ENCODE data around the gene REXO4. TPM values are rescaled to one million over a fixed set of nuclear protein-coding genes. Genes with fewer than 3 reads are reported as not detected.

Gene REXO4
- total and polyA plus RNA-seq, 2 donors (not counting 3 experiments of a cell fraction or from before 2014, with no cell fraction given): 19.5 to 29.5 TPM

DNA sequence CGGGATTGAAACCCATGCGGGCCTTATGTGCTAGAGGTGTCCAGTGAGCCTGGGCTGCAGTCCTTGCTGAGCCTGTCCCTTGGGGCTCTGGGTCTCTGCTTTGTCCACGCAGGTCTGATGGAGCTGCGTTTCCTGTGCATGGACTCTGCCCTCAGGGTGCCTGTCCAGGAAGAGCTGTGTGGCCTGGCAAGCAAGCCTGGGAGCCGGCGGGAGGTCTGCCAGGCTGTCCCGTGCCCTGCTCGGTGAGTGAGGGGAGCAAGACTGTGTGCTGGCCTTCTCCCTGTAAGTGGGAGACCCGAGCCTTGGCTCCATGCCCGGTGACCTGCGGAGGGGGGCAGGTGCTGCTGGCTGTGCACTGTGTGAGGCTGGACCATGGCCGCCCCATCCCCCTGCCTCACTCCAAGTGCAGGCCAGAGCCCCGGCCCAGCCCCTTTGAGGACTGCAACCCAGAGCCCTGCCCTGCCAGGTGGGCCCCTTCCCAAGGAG, 30.7 kb upstream of the REXO4 start:
- Histone ChIP-seq H3K4me1 (ENCODE audit: control insufficient read depth, extremely low read depth, insufficient read depth, low read length) (no peaks in the 10 kb centered on the region), H3K4me2 (ENCODE audit: insufficient read depth, low read length) (no peak overlapping the region), H2AFZ (ENCODE audit: low read depth, low read length) (no peak overlapping the region), H3K9me3 (replicated peaks; ENCODE audit: control insufficient read depth, insufficient read depth, low read length) (no peaks in the 10 kb centered on the region), H3K36me3 (ENCODE audit: control insufficient read depth in 2 of 2, extremely low read depth in 1 of 2, insufficient read depth in 2 of 2, low read length in 2 of 2) (no peaks in the 10 kb centered on the region), H3K4me3 (replicated peaks in 1 of 3; ENCODE audit: insufficient read depth in 1 of 3, low read depth in 1 of 3, low read length in 3 of 3) (no peak overlapping the region), H3K9me1 (replicated peaks; ENCODE audit: control insufficient read depth, extremely low read depth, insufficient read depth, low read length) (no peaks in the 10 kb centered on the region), H3K27ac (ENCODE audit: insufficient read depth, low read depth, low read length) (no peak overlapping the region), H3K79me2 (ENCODE audit: control insufficient read depth, insufficient read depth, low read length) (no peaks in the 10 kb centered on the region), H3K27me3 (ENCODE audit: control insufficient read depth in 2 of 2, insufficient read depth in 2 of 2, low read length in 2 of 2) (no peaks in the 10 kb centered on the region), H3K9ac (replicated peaks; ENCODE audit: extremely low read depth, insufficient read depth, low read length) (no peak overlapping the region), H4K20me1 (replicated peaks; ENCODE audit: control insufficient read depth, extremely low read depth, insufficient read depth, low read length) (no peaks in the 10 kb centered on the region)
- intact Hi-C loops (cut with micrococcal nuclease) (no loop called here), dilution Hi-C loops (cut with MboI; ENCODE audit: extremely low pct_ligation_motif_present, low sequenced_read_pairs) (no loop called here)
- DNase-seq (ENCODE audit: low read depth, low spot score) (no peak), FAIRE-seq (no peak)
- TF ChIP-seq POLR2AphosphoS5 (IDR thresholded peaks at IDR 0.05; ENCODE audit: insufficient read depth, low read depth, low read length) (no peak), GATA2 (IDR thresholded peaks at IDR 0.05; ENCODE audit: insufficient read depth, insufficient read length, low read depth, low read length) (no peak), MYC (IDR thresholded peaks at IDR 0.05; ENCODE audit: low read depth, low read length) (no peak), JUN (IDR thresholded peaks at IDR 0.05; ENCODE audit: borderline replicate concordance, insufficient read depth, insufficient read length, low read depth) (no peak), FOS (IDR thresholded peaks at IDR 0.05; ENCODE audit: borderline replicate concordance, insufficient read depth, low read length) (no peak), EZH2 (IDR thresholded peaks at IDR 0.05; ENCODE audit: borderline replicate concordance, low read depth, low read length, severe bottlenecking) (no peak), POLR2A (IDR thresholded peaks at IDR 0.05; ENCODE audit: low read depth, low read length) (no peak), CTCF (IDR thresholded peaks at IDR 0.05; ENCODE audit: extremely low read depth in 1 of 2, insufficient read depth in 1 of 2, low read depth in 1 of 2, low read length in 2 of 2) (no peak)
- TF ChIP-seq, protein P1, sequence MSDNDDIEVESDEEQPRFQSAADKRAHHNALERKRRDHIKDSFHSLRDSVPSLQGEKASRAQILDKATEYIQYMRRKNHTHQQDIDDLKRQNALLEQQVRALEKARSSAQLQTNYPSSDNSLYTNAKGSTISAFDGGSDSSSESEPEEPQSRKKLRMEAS (IDR thresholded peaks at IDR 0.05; ENCODE audit: insufficient read depth, insufficient read length): no peak
- ChIA-PET CTCF (no interaction called here), POLR2A (no interaction called here)
- BruUV-seq (replicated peaks): no TSS peak

Data from endothelial cell of umbilical vein (primary cell).